Left lung (tissue), 10 donors: ENCODE data around the gene NRG3. TPM values are rescaled to one million over a fixed set of nuclear protein-coding genes. Genes with fewer than 3 reads are reported as not detected.
A peak's percentile ranks its signal among the peaks of the same experiment; 100 is the strongest.

ENCODE experiments used
- ATAC-seq: fragments of 200-7000 bp; cut with Tn5 transposase; one replicate; pipeline ENCODE4 v1.9.1; 2020; ENCODE audit warnings: moderate library complexity
- DNase-seq, 4 donors: peaks; one replicate each; pipeline ENCODE4 v3.0.0-alpha.2; 2013 to 2020
- H3K27ac ChIP-seq, 2 donors: fragments of 200-600 bp; sonication (generic) in 1 of 2; one replicate each; pipeline versions ENCODE4 v1.5.0 to v1.8.0; 2020 to 2021
- H3K27me3 ChIP-seq, 2 donors: fragments of 200-600 bp; sonication (generic) in 1 of 2; one replicate each; pipeline versions ENCODE4 v1.5.0 to v1.8.0; 2020 to 2021
- H3K36me3 ChIP-seq, 2 donors: fragments of 200-600 bp; sonication (generic) in 1 of 2; one replicate each; pipeline versions ENCODE4 v1.5.0 to v1.8.0; 2020 to 2021
- H3K4me1 ChIP-seq, 2 donors: fragments of 200-600 bp; one replicate each; pipeline ENCODE4 v1.8.0; 2021
- H3K4me3 ChIP-seq, 2 donors: fragments of 200-600 bp; sonication (generic) in 1 of 2; one replicate each; pipeline versions ENCODE4 v1.5.0 to v1.8.0; 2020 to 2021; ENCODE audit warnings: mild to moderate bottlenecking in 1 of 2
- H3K9me3 ChIP-seq, 2 donors: fragments of 200-600 bp; sonication (generic) in 1 of 2; one replicate each; pipeline versions ENCODE4 v1.5.0 to v1.8.0; 2020 to 2021
- CTCF ChIP-seq, 2 donors: fragments of 200-600 bp; sonication (generic) in 1 of 2; IDR thresholded peaks; one replicate each; pipeline versions ENCODE4 v1.5.0 to v1.8.0; 2021; ENCODE audit warnings: antibody characterized with exemption in 2 of 2
- intact Hi-C, 2 donors: fragments of 100-400 bp; cut with DNase I; formaldehyde crosslinking; loops; one replicate each; pipeline versions ENCODE4 v1.11.2 to v1.14.2; 2022
- polyA plus RNA-seq, 6 donors: library from polyadenylated mRNA; unstranded; fragments of 120-200 nt; gene quantifications; one replicate each; pipeline ENCODE4 v1.2.1, GENCODE V29; 2013; ENCODE audit not compliant: insufficient read length in 6 of 6
- total RNA-seq, 2 donors: library from RNA; stranded (reverse); fragmentation: NEBNext Ultra II Directional; extraction: Animal tissue kit (Norgen Biotek cat#: 25700); gene quantifications; one replicate each; pipeline ENCODE4 v1.2.1, GENCODE V29; 2021
- donor health status: DM: no; HTN: yes; CAD: no.
- donor health status: DM: no; HTN: no; CAD: no.

Gene NRG3
- total and polyA plus RNA-seq, 8 donors, result 1.0 to 1.7 (median 1.1) TPM

- Histone ChIP-seq H3K27me3 (no peaks in the 10 kb centered on the region), H3K4me3 (no peak overlapping the region), H3K27ac (no peak overlapping the region), H3K4me1 (no peaks in the 10 kb centered on the region), H3K36me3 (no peaks in the 10 kb centered on the region), H3K9me3 (no peaks in the 10 kb centered on the region)
- ATAC-seq (no peak), DNase-seq (peak in 1 of 4 donors; percentile 17)
- no peak for TF ChIP-seq CTCF (IDR thresholded peaks at IDR 0.05)
- intact Hi-C loops, result no loop called here
These were observed 747.5 kb downstream of the NRG3 start for GRCh38 chr10:82622479-82622878.

- no peaks in the 10 kb centered on the region for H3K9me3 ChIP-seq
- no peak overlapping the region for H3K4me3 ChIP-seq
- DNase-seq, result no peak
- H3K4me1 ChIP-seq, result no peaks in the 10 kb centered on the region
- intact Hi-C loops, result no loop called here
- H3K27ac ChIP-seq, result no peak overlapping the region
- no peaks in the 10 kb centered on the region for H3K27me3 ChIP-seq
- no peak for ATAC-seq
- TF ChIP-seq CTCF (IDR thresholded peaks at IDR 0.05), result no peak
- no peaks in the 10 kb centered on the region for H3K36me3 ChIP-seq
These were observed 750.7 kb downstream of the NRG3 start for GRCh38 chr10:82625512-82626189.

GRCh38 chr10:82628373-82628772 is 753.4 kb downstream of the NRG3 start:
- Histone ChIP-seq H3K4me1 (no peaks in the 10 kb centered on the region), H3K4me3 (no peak overlapping the region), H3K27ac (no peak overlapping the region), H3K36me3 (no peaks in the 10 kb centered on the region), H3K27me3 (no peaks in the 10 kb centered on the region), H3K9me3 (no peaks in the 10 kb centered on the region)
- peak; percentile 88 for ATAC-seq
- peak in 2 of 4 donors; percentile 8 to 37 for DNase-seq
- intact Hi-C loops, result no loop called here
- no peak for TF ChIP-seq CTCF (IDR thresholded peaks at IDR 0.05)

- DNase-seq (no peak), ATAC-seq (no peak)
- Histone ChIP-seq H3K9me3 (no peaks in the 10 kb centered on the region), H3K27ac (no peak overlapping the region), H3K4me3 (no peak overlapping the region), H3K36me3 (no peaks in the 10 kb centered on the region), H3K4me1 (no peaks in the 10 kb centered on the region), H3K27me3 (no peaks in the 10 kb centered on the region)
- intact Hi-C loops, result no loop called here
- no peak for TF ChIP-seq CTCF (IDR thresholded peaks at IDR 0.05)
These were observed 768.1 kb downstream of the NRG3 start for GRCh38 chr10:82643076-82643475.

GRCh38 chr10:82643601-82644000 is 768.6 kb downstream of the NRG3 start:
- DNase-seq (no peak), ATAC-seq (no peak)
- Histone ChIP-seq H3K9me3 (peaks cover 0 to 3% of the 10 kb centered on the region in 2 donors), H3K27ac (no peak overlapping the region), H3K4me1 (no peaks in the 10 kb centered on the region), H3K4me3 (no peak overlapping the region), H3K36me3 (no peaks in the 10 kb centered on the region), H3K27me3 (no peaks in the 10 kb centered on the region)
- intact Hi-C loops, result no loop called here
- TF ChIP-seq CTCF (IDR thresholded peaks at IDR 0.05), result no peak
